ENCODE results near the gene NLRP5. TPM values are rescaled to one million over a fixed set of nuclear protein-coding genes. Genes with fewer than 3 reads are reported as not detected.
A peak's percentile ranks its signal among the peaks of the same experiment; 100 is the strongest.

The NLRP5 gene
- polyA plus RNA-seq, 2 of the 4 experiments (the other 2 are of a cell fraction): not detected

DNA sequence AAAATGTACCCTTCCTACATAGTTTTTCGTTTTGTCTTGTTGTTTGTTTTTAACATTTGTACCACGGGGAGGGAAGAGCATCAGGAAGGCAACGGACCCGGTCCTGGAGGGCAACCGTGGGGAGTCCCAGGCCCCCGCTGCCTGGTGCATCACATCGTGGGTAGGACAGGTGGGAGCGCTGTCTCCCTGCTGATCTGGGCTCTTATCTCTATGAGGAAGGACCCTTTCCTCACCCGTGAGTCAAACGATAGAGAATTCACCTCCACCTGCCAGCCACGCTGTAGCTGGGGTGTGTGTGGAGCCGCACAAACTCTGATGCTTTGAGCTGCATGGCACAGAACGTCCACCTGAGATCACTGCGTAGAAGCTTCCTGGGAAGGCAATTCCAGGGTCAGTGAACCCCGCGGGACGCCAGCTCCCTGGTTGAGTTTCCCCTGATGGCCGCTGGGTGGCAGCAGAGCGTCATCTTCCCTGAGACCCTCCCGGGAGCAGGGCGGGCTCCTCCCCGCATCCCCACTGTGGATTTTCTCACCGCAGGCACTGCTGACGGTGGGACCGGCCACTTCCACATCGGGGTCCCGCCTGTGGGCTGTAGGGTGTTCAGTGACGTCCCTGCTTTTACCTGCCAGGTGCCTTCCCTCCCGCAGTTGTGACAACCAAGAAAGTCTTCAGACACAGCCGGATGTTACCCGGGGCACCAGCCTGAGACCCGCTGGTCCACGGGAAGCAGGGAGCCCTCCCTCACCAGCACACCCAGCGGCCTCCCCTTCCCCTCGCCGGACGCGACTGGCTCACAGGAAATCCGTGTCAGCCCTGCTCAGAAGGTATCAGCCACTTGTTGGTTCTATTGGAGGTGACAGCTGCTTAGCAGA, 79.8 kb downstream of the NLRP5 start:
- no peaks in the 10 kb centered on the region for H3K4me1 ChIP-seq
- ATAC-seq (peak; percentile 83 to 94), FAIRE-seq (no peak), DNase-seq (ENCODE audit: low read depth in 1 of 2, low spot score in 1 of 2) (peak; percentile 58 to 78)
- no peak overlapping the region for H3K27ac ChIP-seq
- CTCF ChIA-PET: interaction anchor here (0.5 to 3.9 kb wide), 53 partner anchors 8 to 509 kb away, joined by 3 to 48 read pairs (median 3); partner anchors contain the start of gene ZNF444
- H3K9me3 ChIP-seq: peaks cover 14% of the 10 kb centered on the region; the same call in 1 of the 3 replicates
- H3K4me2 ChIP-seq: peak overlapping the region; percentile 66
- TF ChIP-seq RAD21 (conservative IDR thresholded peaks at IDR 0.05 in 1 of 2, IDR thresholded peaks at IDR 0.05 in 1 of 2) (peak; percentile 81 to 85), MYC (IDR thresholded peaks at IDR 0.05; ENCODE audit: borderline replicate concordance, low read length) (no peak), SMC3 (IDR thresholded peaks at IDR 0.05) (peak; percentile 68), ZFP36 (IDR thresholded peaks at IDR 0.05; ENCODE audit: borderline replicate concordance, partially characterized antibody) (no peak)
- TF ChIP-seq, protein P1, sequence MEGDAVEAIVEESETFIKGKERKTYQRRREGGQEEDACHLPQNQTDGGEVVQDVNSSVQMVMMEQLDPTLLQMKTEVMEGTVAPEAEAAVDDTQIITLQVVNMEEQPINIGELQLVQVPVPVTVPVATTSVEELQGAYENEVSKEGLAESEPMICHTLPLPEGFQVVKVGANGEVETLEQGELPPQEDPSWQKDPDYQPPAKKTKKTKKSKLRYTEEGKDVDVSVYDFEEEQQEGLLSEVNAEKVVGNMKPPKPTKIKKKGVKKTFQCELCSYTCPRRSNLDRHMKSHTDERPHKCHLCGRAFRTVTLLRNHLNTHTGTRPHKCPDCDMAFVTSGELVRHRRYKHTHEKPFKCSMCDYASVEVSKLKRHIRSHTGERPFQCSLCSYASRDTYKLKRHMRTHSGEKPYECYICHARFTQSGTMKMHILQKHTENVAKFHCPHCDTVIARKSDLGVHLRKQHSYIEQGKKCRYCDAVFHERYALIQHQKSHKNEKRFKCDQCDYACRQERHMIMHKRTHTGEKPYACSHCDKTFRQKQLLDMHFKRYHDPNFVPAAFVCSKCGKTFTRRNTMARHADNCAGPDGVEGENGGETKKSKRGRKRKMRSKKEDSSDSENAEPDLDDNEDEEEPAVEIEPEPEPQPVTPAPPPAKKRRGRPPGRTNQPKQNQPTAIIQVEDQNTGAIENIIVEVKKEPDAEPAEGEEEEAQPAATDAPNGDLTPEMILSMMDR (IDR thresholded peaks at IDR 0.05): peak; percentile 80
- TF ChIP-seq, protein P2, sequence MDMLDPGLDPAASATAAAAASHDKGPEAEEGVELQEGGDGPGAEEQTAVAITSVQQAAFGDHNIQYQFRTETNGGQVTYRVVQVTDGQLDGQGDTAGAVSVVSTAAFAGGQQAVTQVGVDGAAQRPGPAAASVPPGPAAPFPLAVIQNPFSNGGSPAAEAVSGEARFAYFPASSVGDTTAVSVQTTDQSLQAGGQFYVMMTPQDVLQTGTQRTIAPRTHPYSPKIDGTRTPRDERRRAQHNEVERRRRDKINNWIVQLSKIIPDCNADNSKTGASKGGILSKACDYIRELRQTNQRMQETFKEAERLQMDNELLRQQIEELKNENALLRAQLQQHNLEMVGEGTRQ (IDR thresholded peaks at IDR 0.05): no peak
- no peak overlapping the region; the same call in 2 of the 3 replicates for H3K4me3 ChIP-seq
- 12% methylated on average over 25 of the region's 39 CpGs for WGBS (ENCODE audit: missing lambda C conversion rate)
- POLR2A ChIA-PET: interaction anchor here (0.5 to 0.6 kb wide), 2 partner anchors 267 to 427 kb away, joined by 3 to 6 read pairs; no protein-coding TSS in a partner anchor

DNA sequence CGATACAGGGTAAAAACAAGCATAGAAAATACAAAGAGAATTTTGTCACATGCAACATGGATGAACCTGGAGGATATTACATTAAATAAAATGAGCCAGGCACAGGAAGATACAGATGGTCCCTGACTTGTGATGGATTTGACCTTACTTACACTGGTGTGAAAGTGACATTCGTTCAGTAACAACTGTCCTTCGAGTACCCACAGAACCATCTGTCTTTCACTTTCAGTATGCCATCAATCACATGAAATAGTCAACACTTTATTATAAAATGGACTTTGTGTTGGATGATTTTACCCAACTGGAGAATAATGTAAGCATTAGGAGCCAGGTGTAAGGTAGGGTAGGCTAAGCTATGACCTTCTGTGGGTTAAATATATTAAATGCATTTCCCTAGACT, 83.1 kb downstream of the NLRP5 start:
- Histone ChIP-seq H3K27ac (no peak overlapping the region), H3K4me2 (no peak overlapping the region), H3K9me3 (peaks cover 9% of the 10 kb centered on the region; the same call in 1 of the 3 replicates), H3K4me3 (no peak overlapping the region), H3K4me1 (no peaks in the 10 kb centered on the region)
- DNase-seq (ENCODE audit: low read depth in 1 of 2, low spot score in 1 of 2) (no peak), ATAC-seq (no peak), FAIRE-seq (no peak)
- CTCF ChIA-PET: interaction anchor here (3.2 kb wide), 1 partner anchor 264 kb away, joined by 16 read pairs; no protein-coding TSS in a partner anchor
- TF ChIP-seq, protein P3, sequence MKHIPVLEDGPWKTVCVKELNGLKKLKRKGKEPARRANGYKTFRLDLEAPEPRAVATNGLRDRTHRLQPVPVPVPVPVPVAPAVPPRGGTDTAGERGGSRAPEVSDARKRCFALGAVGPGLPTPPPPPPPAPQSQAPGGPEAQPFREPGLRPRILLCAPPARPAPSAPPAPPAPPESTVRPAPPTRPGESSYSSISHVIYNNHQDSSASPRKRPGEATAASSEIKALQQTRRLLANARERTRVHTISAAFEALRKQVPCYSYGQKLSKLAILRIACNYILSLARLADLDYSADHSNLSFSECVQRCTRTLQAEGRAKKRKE (CRISPR knock-in tag; IDR thresholded peaks at IDR 0.05; ENCODE audit: low read depth): no peak
- TF ChIP-seq HOXB5 (CRISPR knock-in tag; IDR thresholded peaks at IDR 0.05) (no peak), MAFK (IDR thresholded peaks at IDR 0.05; ENCODE audit: partially characterized antibody) (no peak), HEYL (CRISPR knock-in tag; IDR thresholded peaks at IDR 0.05) (no peak), RFX5 (IDR thresholded peaks at IDR 0.05) (no peak), EHMT2 (IDR thresholded peaks at IDR 0.05; ENCODE audit: low read depth) (no peak), MAZ (IDR thresholded peaks at IDR 0.05; ENCODE audit: borderline replicate concordance, low read depth, low read length) (no peak), RAD21 (conservative IDR thresholded peaks at IDR 0.05 in 1 of 2, IDR thresholded peaks at IDR 0.05 in 1 of 2) (no peak), NPAS2 (CRISPR knock-in tag; IDR thresholded peaks at IDR 0.05; ENCODE audit: borderline replicate concordance) (no peak), ESRRA (IDR thresholded peaks at IDR 0.05; ENCODE audit: borderline replicate concordance, low read length) (no peak), KDM1A (IDR thresholded peaks at IDR 0.05; ENCODE audit: low read depth) (no peak), ZNF302 (CRISPR knock-in tag; IDR thresholded peaks at IDR 0.05) (no peak)
- TF ChIP-seq, protein P4, sequence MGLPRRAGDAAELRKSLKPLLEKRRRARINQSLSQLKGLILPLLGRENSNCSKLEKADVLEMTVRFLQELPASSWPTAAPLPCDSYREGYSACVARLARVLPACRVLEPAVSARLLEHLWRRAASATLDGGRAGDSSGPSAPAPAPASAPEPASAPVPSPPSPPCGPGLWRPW (IDR thresholded peaks at IDR 0.05): no peak
- TF ChIP-seq, protein P5, sequence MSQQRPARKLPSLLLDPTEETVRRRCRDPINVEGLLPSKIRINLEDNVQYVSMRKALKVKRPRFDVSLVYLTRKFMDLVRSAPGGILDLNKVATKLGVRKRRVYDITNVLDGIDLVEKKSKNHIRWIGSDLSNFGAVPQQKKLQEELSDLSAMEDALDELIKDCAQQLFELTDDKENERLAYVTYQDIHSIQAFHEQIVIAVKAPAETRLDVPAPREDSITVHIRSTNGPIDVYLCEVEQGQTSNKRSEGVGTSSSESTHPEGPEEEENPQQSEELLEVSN (IDR thresholded peaks at IDR 0.05; ENCODE audit: borderline replicate concordance, low read depth): no peak
- TF ChIP-seq, protein P6, sequence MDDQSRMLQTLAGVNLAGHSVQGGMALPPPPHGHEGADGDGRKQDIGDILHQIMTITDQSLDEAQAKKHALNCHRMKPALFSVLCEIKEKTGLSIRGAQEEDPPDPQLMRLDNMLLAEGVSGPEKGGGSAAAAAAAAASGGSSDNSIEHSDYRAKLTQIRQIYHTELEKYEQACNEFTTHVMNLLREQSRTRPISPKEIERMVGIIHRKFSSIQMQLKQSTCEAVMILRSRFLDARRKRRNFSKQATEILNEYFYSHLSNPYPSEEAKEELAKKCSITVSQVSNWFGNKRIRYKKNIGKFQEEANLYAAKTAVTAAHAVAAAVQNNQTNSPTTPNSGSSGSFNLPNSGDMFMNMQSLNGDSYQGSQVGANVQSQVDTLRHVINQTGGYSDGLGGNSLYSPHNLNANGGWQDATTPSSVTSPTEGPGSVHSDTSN (IDR thresholded peaks at IDR 0.05): no peak
- 4% methylated on average over 3 of the region's 3 CpGs for WGBS (ENCODE audit: missing lambda C conversion rate)
- POLR2A ChIA-PET: no interaction called here
